Activated T-cell treated with anti-CD3 and anti-CD28 coated beads for 4 hours (primary cell): ENCODE data around the gene USP1.

ENCODE experiments used
- DNase-seq: peaks from one replicate; pipeline ENCODE4 v3.0.0-alpha.2; 2020

Gene USP1

GRCh38 chr1:62436466-62437272, at the start of gene USP1:
TSS of gene USP1 (plus strand) at chr1:62437049. CDS start at chr1:62439868, 2,819 bp downstream.
- DNase-seq: peak; percentile 94

- DNase-seq: no peak
Measured at GRCh38 chr1:62389531-62389930, 47.3 kb upstream of the USP1 start.

- DNase-seq: no peak
Measured at GRCh38 chr1:62390071-62390470, 46.8 kb upstream of the USP1 start.

GRCh38 chr1:62391369-62391971, 45.4 kb upstream of the USP1 start:
- no peak for DNase-seq

- no peak for DNase-seq
Measured at GRCh38 chr1:62392951-62393350, 43.9 kb upstream of the USP1 start.

GRCh38 chr1:62394646-62395045, 42.2 kb upstream of the USP1 start:
- no peak for DNase-seq

GRCh38 chr1:62395291-62395690, 41.6 kb upstream of the USP1 start:
- DNase-seq: no peak

- no peak for DNase-seq
Measured at GRCh38 chr1:62396871-62397270, 40.0 kb upstream of the USP1 start.

GRCh38 chr1:62397301-62397700, 39.5 kb upstream of the USP1 start:
- no peak for DNase-seq

- no peak for DNase-seq
Measured at GRCh38 chr1:62398377-62398776, 38.5 kb upstream of the USP1 start.

- no peak for DNase-seq
Measured at GRCh38 chr1:62401034-62401760, 35.7 kb upstream of the USP1 start.

GRCh38 chr1:62405247-62405646, 31.6 kb upstream of the USP1 start:
- no peak for DNase-seq

- no peak for DNase-seq
Measured at GRCh38 chr1:62406576-62406975, 30.3 kb upstream of the USP1 start.

GRCh38 chr1:62407398-62408009, 29.3 kb upstream of the USP1 start:
- peak; percentile 1 for DNase-seq

GRCh38 chr1:62415687-62416086, 21.2 kb upstream of the USP1 start:
- DNase-seq: no peak

GRCh38 chr1:62417351-62417999, 19.4 kb upstream of the USP1 start:
- DNase-seq: no peak

- no peak for DNase-seq
Measured at GRCh38 chr1:62420214-62420613, 16.6 kb upstream of the USP1 start.

- no peak for DNase-seq
Measured at GRCh38 chr1:62423580-62424242, 13.1 kb upstream of the USP1 start.

GRCh38 chr1:62424411-62424810, 12.4 kb upstream of the USP1 start:
- DNase-seq: no peak

GRCh38 chr1:62425041-62425440, 11.8 kb upstream of the USP1 start:
- DNase-seq: no peak

- DNase-seq: no peak
Measured at GRCh38 chr1:62426237-62426636, 10.6 kb upstream of the USP1 start.

- no peak for DNase-seq
Measured at GRCh38 chr1:62426794-62427193, 10.1 kb upstream of the USP1 start.
